ENCODE data around the gene PGLYRP3. TPM values are rescaled to one million over a fixed set of nuclear protein-coding genes. Genes with fewer than 3 reads are reported as not detected.

The PGLYRP3 gene
- total and polyA plus RNA-seq, 2 of the 8 experiments (the other 6 are each of a cell fraction or from before 2014, with no cell fraction given): not detected

- Histone ChIP-seq H3K4me3 (ENCODE audit: extremely low read depth in 1 of 4, insufficient read depth in 2 of 4, low read depth in 3 of 4, low read length in 4 of 4) (no peak overlapping the region), H3K9ac (replicated peaks in 1 of 4; ENCODE audit: extremely low read depth in 1 of 4, low read depth in 3 of 4, low read length in 3 of 4) (no peak overlapping the region), H4K8ac (ENCODE audit: extremely low read depth, insufficient read depth, low read length) (no peak overlapping the region), H2BK20ac (ENCODE audit: low read length) (no peak overlapping the region), H3K79me1 (ENCODE audit: low read depth, low read length) (no peaks in the 10 kb centered on the region), H2BK5ac (ENCODE audit: low read depth, low read length) (no peak overlapping the region), H3K23me2 (ENCODE audit: low read depth, low read length) (no peaks in the 10 kb centered on the region), H3K27ac (ENCODE audit: low read depth, low read length) (no peak overlapping the region), H3K4me2 (ENCODE audit: insufficient read depth in 1 of 2, low read depth in 2 of 2, low read length in 2 of 2) (no peak overlapping the region), H3K14ac (ENCODE audit: insufficient read length) (no peak overlapping the region), H2BK12ac (ENCODE audit: low read depth, low read length) (no peak overlapping the region), H2BK15ac (ENCODE audit: low read length) (no peak overlapping the region), H3K23ac (ENCODE audit: insufficient read length) (no peak overlapping the region), H4K91ac (replicated peaks; ENCODE audit: insufficient read length, low read length) (no peak overlapping the region), H3K79me2 (ENCODE audit: control insufficient read depth in 1 of 2, insufficient read depth in 2 of 2, low read length in 2 of 2) (no peaks in the 10 kb centered on the region), H3K56ac (replicated peaks; ENCODE audit: insufficient read length, low read depth, low read length) (no peak overlapping the region), H2AK5ac (ENCODE audit: low read depth, low read length) (no peak overlapping the region), H4K5ac (ENCODE audit: insufficient read length, low read depth, low read length) (no peak overlapping the region), H3K36me3 (ENCODE audit: control insufficient read depth in 2 of 4, insufficient read depth in 4 of 4, low read length in 3 of 4) (no peaks in the 10 kb centered on the region), H3K4ac (replicated peaks; ENCODE audit: insufficient read length, low read depth, low read length) (no peak overlapping the region), H2BK120ac (replicated peaks; ENCODE audit: low read depth, low read length) (no peak overlapping the region), H3K9me3 (ENCODE audit: insufficient read depth in 2 of 2, low read depth in 1 of 2, low read length in 1 of 2) (no peaks in the 10 kb centered on the region), H2AFZ (ENCODE audit: low read length) (no peak overlapping the region), H3K18ac (ENCODE audit: extremely low read depth, low read length) (no peak overlapping the region), H3K4me1 (replicated peaks in 1 of 4; ENCODE audit: control insufficient read depth in 3 of 4, insufficient read depth in 4 of 4, low read length in 3 of 4) (no peaks in the 10 kb centered on the region), H4K20me1 (replicated peaks in 1 of 2; ENCODE audit: control insufficient read depth in 1 of 2, insufficient read depth in 2 of 2, low read length in 2 of 2) (no peaks in the 10 kb centered on the region), H3K27me3 (replicated peaks in 1 of 4; ENCODE audit: control insufficient read depth in 3 of 4, extremely low read depth in 1 of 4, insufficient read depth in 3 of 4, low read length in 3 of 4) (no peaks in the 10 kb centered on the region)
- 74% methylated on average over 2 of the region's 2 CpGs; no CpG with 5 or more reads in 1 of the 2 experiments for WGBS, 2 experiments (ENCODE audit: extremely low coverage in 1 of 2, insufficient coverage in 1 of 2, insufficient read length in 1 of 2, insufficient replicate concordance in 2 of 2, low coverage in 1 of 2, low lambda C conversion rate in 2 of 2, missing lambda C conversion rate in 1 of 2)
- ChIA-PET POLR2A (ENCODE audit: partially characterized antibody) (no interaction called here), CTCF (ENCODE audit: partially characterized antibody) (interaction anchor here (0.6 to 3.8 kb wide), 5 partner anchors 9 to 212 kb away, joined by 3 to 18 read pairs (median 3); no protein-coding TSS in a partner anchor)
- DNase-seq (ENCODE audit: low read depth in 1 of 2, low spot score in 2 of 2) (no peak), FAIRE-seq (no peak)
- TF ChIP-seq RAD21 (IDR thresholded peaks at IDR 0.05 in 1 of 2, conservative IDR thresholded peaks at IDR 0.05 in 1 of 2; ENCODE audit: low read depth in 2 of 2, low read length in 2 of 2) (no peak), KDM4A (IDR thresholded peaks at IDR 0.05; ENCODE audit: low read depth, low read length, severe bottlenecking) (no peak), SAP30 (IDR thresholded peaks at IDR 0.05; ENCODE audit: insufficient read depth, insufficient replicate concordance, low read length) (no peak), SP1 (IDR thresholded peaks at IDR 0.05; ENCODE audit: low read depth, low read length) (no peak)
Measured at GRCh38 chr1:153313288-153313687, 536 bp upstream of the PGLYRP3 start.

Data from H1 (cell line).